ENCODE measurements around the gene TNFAIP8. TPM values are rescaled to one million over a fixed set of nuclear protein-coding genes. Genes with fewer than 3 reads are reported as not detected.

Gene TNFAIP8
- total and polyA plus RNA-seq, 9 of the 15 experiments (the other 6 are each of a cell fraction or from before 2014, with no cell fraction given) = 29.9 to 52.2 (median 44.8) TPM

DNA sequence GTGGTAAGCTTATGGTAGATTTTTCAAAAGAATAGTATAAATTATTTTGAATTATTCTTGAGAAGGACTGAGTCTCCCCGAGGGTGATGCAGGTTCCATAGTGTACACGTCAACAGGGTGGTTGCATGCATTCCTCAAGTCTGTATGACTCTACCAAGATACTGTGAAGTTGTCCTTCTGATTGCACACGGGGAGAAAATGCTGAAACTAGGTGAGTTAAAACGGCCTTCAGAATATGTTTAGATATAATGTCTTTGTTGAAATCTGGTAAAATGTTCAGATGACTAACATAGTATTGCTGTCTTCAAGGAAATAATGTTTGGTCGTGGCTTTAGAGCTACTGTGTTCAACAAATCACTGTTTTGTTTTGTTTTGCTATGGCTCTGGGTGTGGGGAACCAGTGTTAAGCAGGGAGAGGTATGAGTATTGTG is 22.4 kb upstream of the TNFAIP8 start:
- DNase-seq (ENCODE audit: extremely low read depth in 1 of 4, low spot score in 3 of 4) (no peak), FAIRE-seq (no peak), ATAC-seq (no peak)
- no TSS peak for BruUV-seq (replicated peaks)
- peak overlapping the region in 1 of 2 experiments; percentile 19; a peak in 1 of 4 replicates for H3K9ac ChIP-seq (ENCODE audit: insufficient read depth in 1 of 2, low read depth in 2 of 2, low read length in 2 of 2)
- H3K27ac ChIP-seq (ENCODE audit: extremely low read depth, low read depth, low read length) = peak overlapping the region; percentile 49; the same call in 2 of the 3 replicates
- no peaks in the 10 kb centered on the region for H3K9me3 ChIP-seq (replicated peaks; ENCODE audit: control insufficient read depth, insufficient read depth, low read depth, low read length)
- H3K36me3 ChIP-seq (ENCODE audit: control insufficient read depth, insufficient read depth, low read length) = peaks cover 11% of the 10 kb centered on the region
- intact Hi-C loops (cut with micrococcal nuclease) (no loop called here), in situ Hi-C loops (cut with MboI) (no loop called here)
- POLR2A ChIA-PET = no interaction called here
- H3K27me3 ChIP-seq (ENCODE audit: control insufficient read depth in 2 of 2, insufficient read depth in 2 of 2, low read length in 2 of 2) = no peaks in the 10 kb centered on the region
- TF ChIP-seq ZNF311 (CRISPR knock-in tag; IDR thresholded peaks at IDR 0.05) (0 out of 2 replicates have a peak, but pooled peaks have one; percentile 20), HSF4 (CRISPR knock-in tag; IDR thresholded peaks at IDR 0.05; ENCODE audit: borderline replicate concordance) (0 out of 2 replicates have a peak, but pooled peaks have one; percentile 22), ZNF696 (CRISPR knock-in tag; conservative IDR thresholded peaks at IDR 0.05) (no peak)
- no peak overlapping the region; the same call in 1 of the 2 replicates for H2AFZ ChIP-seq (ENCODE audit: low read depth, low read length)
- H3K4me2 ChIP-seq (ENCODE audit: insufficient read depth, low read length) = no peak overlapping the region
- H3K4me1 ChIP-seq (replicated peaks in 1 of 2; ENCODE audit: control insufficient read depth in 2 of 2, insufficient read depth in 2 of 2, low read length in 2 of 2) = peaks cover 30 to 90% of the 10 kb centered on the region in 2 experiments; a peak in 4 of 5 replicates
- no peaks in the 10 kb centered on the region for H4K20me1 ChIP-seq (replicated peaks; ENCODE audit: control insufficient read depth, insufficient read depth, low read length)
- H3K79me2 ChIP-seq (ENCODE audit: control insufficient read depth, insufficient read depth, low read length) = peaks cover 91% of the 10 kb centered on the region
- H3K9me1 ChIP-seq (ENCODE audit: control insufficient read depth, insufficient read depth, low read length) = peaks cover 6% of the 10 kb centered on the region
- no peak overlapping the region for H3K4me3 ChIP-seq
- WGBS (ENCODE audit: insufficient coverage, low coverage, missing lambda C conversion rate) = 38% methylated on average over 5 of the region's 5 CpGs
- CTCF ChIA-PET (ENCODE audit: low intra/inter-chr PET ratio) = no interaction called here

DNA sequence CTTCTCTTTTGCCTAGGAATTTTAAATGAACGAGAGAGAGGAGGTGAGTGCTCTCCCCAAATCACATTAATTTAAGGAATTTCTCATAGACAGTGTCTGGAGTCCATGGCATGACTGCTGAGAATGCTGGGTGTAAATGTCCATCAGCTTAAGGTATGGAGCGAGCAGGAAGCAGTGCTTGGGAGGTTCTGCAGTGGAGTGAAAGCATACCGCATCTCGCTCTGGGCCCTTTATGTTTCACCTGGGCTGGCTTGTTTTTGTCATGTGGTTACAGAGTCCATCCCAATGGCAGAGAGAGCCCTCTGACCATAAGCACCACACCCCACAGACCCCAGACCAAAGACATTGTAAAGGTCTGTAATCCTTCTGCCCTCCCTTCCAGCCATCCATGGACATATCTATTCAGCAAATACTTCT is 20.6 kb upstream of the TNFAIP8 start:
- H2AFZ ChIP-seq (ENCODE audit: low read depth, low read length) = no peak overlapping the region
- peaks cover 94% of the 10 kb centered on the region for H3K79me2 ChIP-seq (ENCODE audit: control insufficient read depth, insufficient read depth, low read length)
- H3K4me1 ChIP-seq (replicated peaks in 1 of 2; ENCODE audit: control insufficient read depth in 2 of 2, insufficient read depth in 2 of 2, low read length in 2 of 2) = peaks cover 22 to 88% of the 10 kb centered on the region in 2 experiments
- POLR2A ChIA-PET = no interaction called here
- in situ Hi-C loops (cut with MboI) (no loop called here), intact Hi-C loops (cut with micrococcal nuclease) (no loop called here)
- H3K27ac ChIP-seq (ENCODE audit: extremely low read depth, low read depth, low read length) = no peak overlapping the region
- peaks cover 7% of the 10 kb centered on the region for H3K36me3 ChIP-seq (ENCODE audit: control insufficient read depth, insufficient read depth, low read length)
- WGBS (ENCODE audit: insufficient coverage, low coverage, missing lambda C conversion rate) = 76% methylated on average over 4 of the region's 4 CpGs
- H3K4me2 ChIP-seq (ENCODE audit: insufficient read depth, low read length) = no peak overlapping the region
- ATAC-seq (no peak), DNase-seq (ENCODE audit: extremely low read depth in 1 of 4, low spot score in 3 of 4) (no peak), FAIRE-seq (no peak)
- CTCF ChIA-PET (ENCODE audit: low intra/inter-chr PET ratio) = no interaction called here
- BruUV-seq (replicated peaks) = no TSS peak
- no peak for TF ChIP-seq HNRNPH1 (optimal IDR thresholded peaks at IDR 0.05; ENCODE audit: low read depth, low read length)
- no peak for TF ChIP-seq EZH2 (IDR thresholded peaks at IDR 0.05; ENCODE audit: borderline replicate concordance, low read depth, low read length)
- no peak for TF ChIP-seq MEIS2 (IDR thresholded peaks at IDR 0.05; ENCODE audit: partially characterized antibody)
- TF ChIP-seq HDAC6 (IDR thresholded peaks at IDR 0.05; ENCODE audit: low read depth, low read length) = no peak
- no peak for TF ChIP-seq TCF7 (IDR thresholded peaks at IDR 0.05; ENCODE audit: borderline replicate concordance)
- TF ChIP-seq, protein P1, sequence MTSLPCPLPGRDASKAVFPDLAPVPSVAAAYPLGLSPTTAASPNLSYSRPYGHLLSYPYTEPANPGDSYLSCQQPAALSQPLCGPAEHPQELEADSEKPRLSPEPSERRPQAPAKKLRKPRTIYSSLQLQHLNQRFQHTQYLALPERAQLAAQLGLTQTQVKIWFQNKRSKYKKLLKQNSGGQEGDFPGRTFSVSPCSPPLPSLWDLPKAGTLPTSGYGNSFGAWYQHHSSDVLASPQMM (CRISPR knock-in tag; IDR thresholded peaks at IDR 0.05) = no peak
- TF ChIP-seq ZNF3 (CRISPR knock-in tag; IDR thresholded peaks at IDR 0.05) = no peak
- no peak for TF ChIP-seq ZNF586 (CRISPR knock-in tag; conservative IDR thresholded peaks at IDR 0.05)
- no peak for TF ChIP-seq RAD51 (IDR thresholded peaks at IDR 0.05; ENCODE audit: borderline replicate concordance, low read depth)
- TF ChIP-seq TBL1XR1 (IDR thresholded peaks at IDR 0.05; ENCODE audit: low read length in 2 of 2) = no peak
- TF ChIP-seq SLC30A9 (CRISPR knock-in tag; IDR thresholded peaks at IDR 0.05) = no peak
- H3K27me3 ChIP-seq (ENCODE audit: control insufficient read depth in 2 of 2, insufficient read depth in 2 of 2, low read length in 2 of 2) = no peaks in the 10 kb centered on the region
- no peak overlapping the region for H3K4me3 ChIP-seq
- peaks cover 6% of the 10 kb centered on the region for H3K9me1 ChIP-seq (ENCODE audit: control insufficient read depth, insufficient read depth, low read length)
- no peaks in the 10 kb centered on the region for H4K20me1 ChIP-seq (replicated peaks; ENCODE audit: control insufficient read depth, insufficient read depth, low read length)
- no peak overlapping the region for H3K9ac ChIP-seq (ENCODE audit: insufficient read depth in 1 of 2, low read depth in 2 of 2, low read length in 2 of 2)
- no peaks in the 10 kb centered on the region for H3K9me3 ChIP-seq (replicated peaks; ENCODE audit: control insufficient read depth, insufficient read depth, low read depth, low read length)
